ENCODE results near the gene ASCL5.

ASCL5 gene

DNA sequence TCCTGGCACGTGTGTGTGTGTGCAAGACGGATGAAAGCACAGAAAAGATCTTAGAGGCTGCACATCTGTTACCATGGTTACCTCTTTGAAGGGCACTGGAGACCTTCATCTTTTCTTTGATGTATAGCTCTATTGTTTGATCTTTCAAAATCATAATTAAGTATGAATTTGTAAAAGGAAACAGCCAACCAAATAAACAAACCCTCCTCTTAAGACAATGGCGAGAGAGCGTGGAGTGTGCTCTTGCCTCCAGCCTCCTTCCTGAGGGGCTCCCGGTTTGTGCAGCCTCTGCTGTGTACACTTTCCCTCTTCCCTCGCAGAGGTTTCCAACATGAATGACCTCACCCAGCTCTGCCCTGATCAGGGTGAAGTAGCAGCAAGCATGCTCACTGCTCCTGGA, 42.7 kb downstream of the ASCL5 start:
- DNase-seq = no peak

DNA sequence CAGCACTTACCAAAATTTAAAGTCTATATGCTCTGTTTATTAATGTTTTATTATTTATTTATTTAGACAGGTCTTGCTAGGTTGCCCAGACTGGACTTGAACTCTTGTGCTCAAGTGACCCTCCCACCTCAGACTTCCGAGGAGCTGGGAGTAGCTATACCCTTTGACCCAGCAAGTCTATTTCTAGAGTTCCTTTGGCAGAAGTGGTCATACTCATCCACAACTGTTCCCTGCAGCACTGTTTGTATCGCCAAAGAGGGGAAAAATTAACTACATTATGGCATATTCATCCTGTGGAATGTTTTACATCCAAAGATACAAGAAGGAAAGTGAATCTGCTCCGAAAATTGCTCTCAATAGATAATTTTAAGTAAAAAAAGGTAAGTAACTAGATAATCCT, 43.2 kb downstream of the ASCL5 start:
- no peak for DNase-seq

DNA sequence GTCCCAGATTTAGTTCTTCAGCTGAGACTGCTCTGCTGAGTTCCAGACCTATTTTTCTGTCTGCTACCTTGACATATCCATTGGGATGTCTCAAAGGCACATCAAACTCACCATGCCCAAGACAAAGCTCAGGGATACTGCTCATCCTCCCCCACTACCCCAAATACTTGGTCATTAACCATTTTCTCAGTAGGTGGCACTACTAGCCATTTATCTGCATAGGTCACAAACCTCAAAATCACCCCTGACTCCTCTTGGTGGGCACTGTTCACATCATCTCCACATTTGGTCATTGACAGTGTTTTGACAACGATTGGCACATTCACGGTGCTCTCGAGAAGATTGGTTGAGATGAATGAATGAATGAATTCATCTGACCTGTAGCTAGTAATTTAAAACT, 46.8 kb downstream of the ASCL5 start:
- no peak for DNase-seq

GRCh38 chr1:201077736-201078135, 49.2 kb downstream of the ASCL5 start:
- no peak for DNase-seq

- DNase-seq = no peak
Measured at GRCh38 chr1:201077116-201077515, 49.9 kb downstream of the ASCL5 start.

DNA sequence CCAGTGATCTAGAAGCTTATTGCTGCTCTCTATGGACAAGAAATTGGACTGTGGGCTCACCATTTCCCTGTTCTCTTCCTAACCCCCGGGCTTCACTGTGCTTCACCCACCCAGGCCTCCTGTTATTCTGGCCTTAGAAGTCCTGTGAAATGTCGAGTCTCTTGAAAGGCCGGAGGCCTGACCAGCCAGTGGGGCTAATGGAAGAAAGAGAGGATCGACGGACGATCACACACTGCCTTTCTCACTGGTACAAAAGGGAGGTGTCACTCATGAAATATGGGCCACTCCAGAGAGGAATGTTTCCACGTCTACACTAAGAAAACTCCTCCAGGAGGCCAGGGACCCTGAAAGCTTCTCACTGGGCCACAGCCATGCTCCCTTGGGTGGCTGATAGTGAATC, 50.9 kb downstream of the ASCL5 start:
- DNase-seq = no peak

DNA sequence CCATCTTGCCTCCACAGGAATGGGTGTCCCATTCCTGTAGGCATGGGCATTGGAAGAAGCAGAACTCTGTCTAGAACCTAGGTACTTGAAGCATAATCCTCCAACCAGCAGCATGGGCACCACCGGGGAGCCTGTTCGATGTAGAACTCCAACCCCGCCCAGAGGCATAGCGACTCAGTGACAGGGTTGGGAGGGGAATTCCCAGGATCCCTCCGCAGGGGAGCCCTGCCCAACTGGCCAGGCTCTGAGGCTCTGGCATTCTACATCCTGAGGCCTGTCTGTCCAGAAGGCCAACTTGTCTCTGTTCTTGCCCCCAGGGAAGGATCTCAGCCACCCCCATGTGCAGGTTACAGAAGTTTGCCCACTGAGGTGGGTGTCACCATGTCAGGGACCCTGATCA, 53.0 kb downstream of the ASCL5 start:
- no peak for DNase-seq

GRCh38 chr1:201072922-201073321, 54.1 kb downstream of the ASCL5 start:
- no peak for DNase-seq

GRCh38 chr1:201072149-201072548, 54.8 kb downstream of the ASCL5 start:
- peak in 1 of 2 experiments; percentile 13 for DNase-seq

DNA sequence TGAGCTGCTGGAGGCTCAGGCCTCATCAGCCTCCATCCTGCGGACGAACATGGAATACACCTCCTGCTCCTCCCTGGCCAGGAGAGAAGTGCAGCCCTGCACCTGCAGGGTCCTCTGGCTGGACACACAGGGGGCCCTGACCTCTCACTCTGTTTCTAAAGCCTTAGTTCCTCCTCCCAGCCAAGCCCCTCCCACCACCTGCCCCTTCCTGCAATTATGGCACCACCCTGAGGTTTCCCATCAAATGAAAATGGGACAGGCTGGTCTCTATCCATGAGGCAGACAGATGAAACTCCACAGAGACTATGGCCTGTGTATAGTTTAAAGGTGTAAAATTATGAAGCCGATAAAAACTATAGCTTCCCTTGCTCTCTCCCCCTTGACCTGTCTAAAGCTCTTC, 57.3 kb downstream of the ASCL5 start:
- no peak for DNase-seq

GRCh38 chr1:201068976-201069375, 58.0 kb downstream of the ASCL5 start:
- no peak for DNase-seq

- DNase-seq = no peak
Measured at GRCh38 chr1:201066986-201067385, 60.0 kb downstream of the ASCL5 start.

DNA sequence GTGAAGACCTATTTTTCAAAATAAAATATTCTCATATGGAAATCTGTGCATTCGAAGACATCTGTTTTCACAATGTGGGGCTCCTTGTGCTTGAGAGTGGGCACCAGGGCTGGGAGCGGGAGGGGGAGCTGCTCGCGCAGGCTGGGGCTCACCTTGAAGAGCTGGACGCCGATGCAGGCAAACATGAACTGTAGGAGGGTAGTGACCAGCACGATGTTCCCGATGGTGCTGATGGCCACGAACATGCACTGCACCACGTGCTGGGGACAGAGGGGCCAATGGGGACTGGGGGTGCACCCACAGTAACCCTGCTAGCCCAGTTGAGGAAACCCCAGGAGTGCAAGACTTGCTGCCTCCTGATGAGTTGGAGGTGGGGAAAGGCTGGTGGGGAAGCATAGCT, 61.3 kb downstream of the ASCL5 start:
- no peak for DNase-seq

DNA sequence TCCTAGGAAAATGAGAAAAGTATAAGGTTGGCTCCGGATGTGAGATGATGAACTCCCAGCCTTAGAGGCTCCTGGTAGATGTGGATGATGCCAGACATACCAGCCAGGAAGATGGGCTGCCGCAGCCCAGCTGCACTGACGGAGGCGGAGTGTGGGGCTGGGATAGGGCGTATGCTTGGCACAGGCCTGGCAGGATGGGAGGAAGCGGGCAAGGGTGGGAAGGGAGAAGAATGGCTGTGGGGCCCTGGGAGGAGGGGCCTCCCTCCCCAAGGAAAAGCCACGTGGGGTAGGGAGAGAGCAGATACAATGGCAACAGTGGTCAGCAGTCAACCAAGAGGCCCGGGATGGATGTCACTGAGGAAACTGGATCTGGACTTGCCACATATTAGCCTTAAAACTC, 62.2 kb downstream of the ASCL5 start:
- no peak for DNase-seq
